Liver (tissue), 3 donors: ENCODE data around the gene UBR4.
"Not testable (repeated sequence)": the region's sequence is repeated elsewhere in the genome, so short reads cannot be mapped to it uniquely, and the experiment has no call there.

Experiments
- HNF4G ChIP-seq: IDR thresholded peaks from 2 replicates; pipeline ENCODE4 v1.6.1; 2016; ENCODE audit warnings: antibody characterized with exemption
- RAD21 ChIP-seq, 2 donors: IDR thresholded peaks; 2 replicates each; pipeline ENCODE4 v1.6.1; 2016; ENCODE audit warnings: antibody characterized with exemption in 2 of 2, mild to moderate bottlenecking in 2 of 2
- SP1 ChIP-seq: IDR thresholded peaks from 2 replicates; pipeline ENCODE4 v1.6.1; 2018; ENCODE audit warnings: antibody characterized with exemption, mild to moderate bottlenecking
- TF ChIP-seq, protein P1 (sequence below): fragments of 150-350 bp; IDR thresholded peaks from 2 replicates; pipeline ENCODE4 v1.5.1; 2017; ENCODE audit warnings: improper control_type of control experiment, low read depth, low read length; ENCODE audit not compliant: missing input control
- TF ChIP-seq, protein P2 (sequence below): IDR thresholded peaks from 2 replicates; pipeline ENCODE4 v1.6.1; 2016; ENCODE audit warnings: antibody characterized with exemption, mild to moderate bottlenecking
- TF ChIP-seq, protein P3 (sequence below): IDR thresholded peaks from 2 replicates; pipeline ENCODE4 v1.6.1; 2016; ENCODE audit warnings: antibody characterized with exemption
- donor health status: healthy.
- donor health status: healthy.

DNA sequence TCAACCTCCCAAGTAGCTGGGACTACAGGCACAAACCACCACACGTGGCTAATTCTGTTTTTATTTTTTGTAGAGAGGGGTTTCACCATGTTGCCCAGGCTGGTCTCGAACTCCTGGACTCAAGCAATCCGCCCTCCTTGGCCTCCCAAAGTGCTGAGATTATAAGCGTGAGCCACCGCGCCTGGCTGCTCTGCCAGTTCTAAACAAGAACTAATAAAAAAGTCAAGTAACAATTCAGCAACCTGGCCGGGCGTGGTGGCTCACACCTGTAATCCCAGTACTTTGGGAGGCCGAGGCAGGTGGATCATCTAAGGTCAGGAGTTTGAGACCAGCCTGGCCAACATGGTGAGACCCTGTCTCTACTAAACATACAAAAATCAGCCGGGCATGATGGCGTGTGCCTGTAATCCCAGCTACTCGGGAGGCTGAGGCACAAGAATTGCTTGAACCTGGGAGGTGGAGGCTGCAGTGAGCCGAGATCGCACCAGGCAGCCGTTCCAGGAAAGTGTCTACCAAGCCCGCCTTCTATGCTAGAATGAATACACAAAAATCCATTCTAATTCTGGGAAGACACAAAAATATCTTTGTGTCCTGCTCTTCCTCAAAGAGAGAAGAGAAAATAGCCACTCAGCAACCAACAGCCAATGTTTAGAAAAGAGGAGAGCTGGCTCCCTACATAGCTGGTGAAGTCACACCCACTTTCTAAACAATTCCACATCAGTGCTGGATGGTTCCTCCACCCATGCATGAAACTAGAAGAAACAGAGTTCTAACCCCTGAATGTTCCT is 21.9 kb upstream of the UBR4 start:
- TF ChIP-seq, protein P1, sequence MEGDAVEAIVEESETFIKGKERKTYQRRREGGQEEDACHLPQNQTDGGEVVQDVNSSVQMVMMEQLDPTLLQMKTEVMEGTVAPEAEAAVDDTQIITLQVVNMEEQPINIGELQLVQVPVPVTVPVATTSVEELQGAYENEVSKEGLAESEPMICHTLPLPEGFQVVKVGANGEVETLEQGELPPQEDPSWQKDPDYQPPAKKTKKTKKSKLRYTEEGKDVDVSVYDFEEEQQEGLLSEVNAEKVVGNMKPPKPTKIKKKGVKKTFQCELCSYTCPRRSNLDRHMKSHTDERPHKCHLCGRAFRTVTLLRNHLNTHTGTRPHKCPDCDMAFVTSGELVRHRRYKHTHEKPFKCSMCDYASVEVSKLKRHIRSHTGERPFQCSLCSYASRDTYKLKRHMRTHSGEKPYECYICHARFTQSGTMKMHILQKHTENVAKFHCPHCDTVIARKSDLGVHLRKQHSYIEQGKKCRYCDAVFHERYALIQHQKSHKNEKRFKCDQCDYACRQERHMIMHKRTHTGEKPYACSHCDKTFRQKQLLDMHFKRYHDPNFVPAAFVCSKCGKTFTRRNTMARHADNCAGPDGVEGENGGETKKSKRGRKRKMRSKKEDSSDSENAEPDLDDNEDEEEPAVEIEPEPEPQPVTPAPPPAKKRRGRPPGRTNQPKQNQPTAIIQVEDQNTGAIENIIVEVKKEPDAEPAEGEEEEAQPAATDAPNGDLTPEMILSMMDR, result not testable (repeated sequence)
- TF ChIP-seq, protein P2, sequence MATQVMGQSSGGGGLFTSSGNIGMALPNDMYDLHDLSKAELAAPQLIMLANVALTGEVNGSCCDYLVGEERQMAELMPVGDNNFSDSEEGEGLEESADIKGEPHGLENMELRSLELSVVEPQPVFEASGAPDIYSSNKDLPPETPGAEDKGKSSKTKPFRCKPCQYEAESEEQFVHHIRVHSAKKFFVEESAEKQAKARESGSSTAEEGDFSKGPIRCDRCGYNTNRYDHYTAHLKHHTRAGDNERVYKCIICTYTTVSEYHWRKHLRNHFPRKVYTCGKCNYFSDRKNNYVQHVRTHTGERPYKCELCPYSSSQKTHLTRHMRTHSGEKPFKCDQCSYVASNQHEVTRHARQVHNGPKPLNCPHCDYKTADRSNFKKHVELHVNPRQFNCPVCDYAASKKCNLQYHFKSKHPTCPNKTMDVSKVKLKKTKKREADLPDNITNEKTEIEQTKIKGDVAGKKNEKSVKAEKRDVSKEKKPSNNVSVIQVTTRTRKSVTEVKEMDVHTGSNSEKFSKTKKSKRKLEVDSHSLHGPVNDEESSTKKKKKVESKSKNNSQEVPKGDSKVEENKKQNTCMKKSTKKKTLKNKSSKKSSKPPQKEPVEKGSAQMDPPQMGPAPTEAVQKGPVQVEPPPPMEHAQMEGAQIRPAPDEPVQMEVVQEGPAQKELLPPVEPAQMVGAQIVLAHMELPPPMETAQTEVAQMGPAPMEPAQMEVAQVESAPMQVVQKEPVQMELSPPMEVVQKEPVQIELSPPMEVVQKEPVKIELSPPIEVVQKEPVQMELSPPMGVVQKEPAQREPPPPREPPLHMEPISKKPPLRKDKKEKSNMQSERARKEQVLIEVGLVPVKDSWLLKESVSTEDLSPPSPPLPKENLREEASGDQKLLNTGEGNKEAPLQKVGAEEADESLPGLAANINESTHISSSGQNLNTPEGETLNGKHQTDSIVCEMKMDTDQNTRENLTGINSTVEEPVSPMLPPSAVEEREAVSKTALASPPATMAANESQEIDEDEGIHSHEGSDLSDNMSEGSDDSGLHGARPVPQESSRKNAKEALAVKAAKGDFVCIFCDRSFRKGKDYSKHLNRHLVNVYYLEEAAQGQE, result not testable (repeated sequence)
- not testable (repeated sequence) for TF ChIP-seq HNF4G; SP1; RAD21 (IDR thresholded peaks at IDR 0.05)
- TF ChIP-seq, protein P3, sequence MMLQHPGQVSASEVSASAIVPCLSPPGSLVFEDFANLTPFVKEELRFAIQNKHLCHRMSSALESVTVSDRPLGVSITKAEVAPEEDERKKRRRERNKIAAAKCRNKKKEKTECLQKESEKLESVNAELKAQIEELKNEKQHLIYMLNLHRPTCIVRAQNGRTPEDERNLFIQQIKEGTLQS, result not testable (repeated sequence)
